CD4-positive, alpha-beta memory T cell (primary cell): ENCODE results near the gene LYPD6B. TPM values are rescaled to one million over a fixed set of nuclear protein-coding genes. Genes with fewer than 3 reads are reported as not detected.

Experiments used
- CTCF ChIA-PET: fragments of 350-600 bp; sonication (Branson Sonifier 250); formaldehyde crosslinking; loops from one replicate; lab custom pipeline; 2021; ENCODE audit warnings: inconsistent platforms; ENCODE audit not compliant: partially characterized antibody; lab: Charles Lee
- POLR2A ChIA-PET: fragments of 350-600 bp; sonication (Branson Sonifier 250); formaldehyde crosslinking; loops from one replicate; lab custom pipeline; 2021; ENCODE audit not compliant: partially characterized antibody; lab: Charles Lee
- DNase-seq, 5 donors: peaks; one replicate each; pipeline versions ENCODE4 v3.0.0 to v3.0.0-alpha.2; 2020 to 2022; ENCODE audit warnings: mixed read lengths in 1 of 5
- H3K27ac ChIP-seq: one replicate; pipeline ENCODE4 v1.7.0; 2013; ENCODE audit warnings: low read depth, low read length
- H3K27me3 ChIP-seq: 2 replicates; pipeline ENCODE4 v1.7.0; 2013; ENCODE audit warnings: mild to moderate bottlenecking, low read length, moderate library complexity; ENCODE audit not compliant: insufficient read depth
- H3K36me3 ChIP-seq: 2 replicates; pipeline ENCODE4 v1.7.0; 2013; ENCODE audit warnings: mild to moderate bottlenecking, low read length, moderate library complexity; ENCODE audit not compliant: insufficient read depth
- H3K4me1 ChIP-seq: 2 replicates; pipeline ENCODE4 v1.7.0; 2013; ENCODE audit warnings: mild to moderate bottlenecking, low read length, moderate library complexity; ENCODE audit not compliant: insufficient read depth
- H3K4me3 ChIP-seq, 2 donors: one replicate each; pipeline ENCODE4 v1.7.0; 2013; ENCODE audit warnings: low read length in 2 of 2, mild to moderate bottlenecking in 1 of 2
- H3K9me3 ChIP-seq, 2 donors: one replicate each; pipeline ENCODE4 v1.7.0; 2013; ENCODE audit warnings: low read length in 2 of 2, control low read depth in 1 of 2; ENCODE audit not compliant: control insufficient read depth in 1 of 2
- H3K27ac Mint-ChIP-seq, 7 donors: one replicate each; pipeline ENCODE4 v1.8.0; 2020 to 2021; ENCODE audit warnings: mixed read lengths in 7 of 7, mild to moderate bottlenecking in 6 of 7, inconsistent platforms in 3 of 7, moderate library complexity in 3 of 7
- H3K27me3 Mint-ChIP-seq, 2 donors: one replicate each; pipeline ENCODE4 v1.8.0; 2020 to 2021; ENCODE audit warnings: mixed read lengths in 2 of 2
- H3K36me3 Mint-ChIP-seq, 2 donors: one replicate each; pipeline ENCODE4 v1.8.0; 2020 to 2021; ENCODE audit warnings: mixed read lengths in 2 of 2, inconsistent platforms in 1 of 2, mild to moderate bottlenecking in 1 of 2
- H3K4me1 Mint-ChIP-seq, 4 donors: one replicate each; pipeline ENCODE4 v1.8.0; 2020 to 2021; ENCODE audit warnings: mixed read lengths in 4 of 4, mild to moderate bottlenecking in 1 of 4
- H3K4me3 Mint-ChIP-seq, 8 donors: one replicate each; pipeline ENCODE4 v1.8.0; 2020 to 2021; ENCODE audit warnings: mixed read lengths in 8 of 8, mild to moderate bottlenecking in 7 of 8, moderate library complexity in 6 of 8, inconsistent platforms in 3 of 8
- H3K9me3 Mint-ChIP-seq, 8 donors: one replicate each; pipeline ENCODE4 v1.8.0; 2020 to 2021; ENCODE audit warnings: mixed read lengths in 8 of 8, mild to moderate bottlenecking in 5 of 8, inconsistent platforms in 3 of 8, moderate library complexity in 1 of 8
- intact Hi-C: fragments of 100-400 bp; cut with micrococcal nuclease; formaldehyde crosslinking; loops from one replicate; pipeline ENCODE4 v1.15.1; 2023
- polyA plus RNA-seq, 2 donors: library from polyadenylated mRNA; unstranded; fragments of 300-500 nt; fragmentation: Illumina TruSeq; gene quantifications; one replicate each; pipeline ENCODE4 v1.2.3, GENCODE V29; 2021
- total RNA-seq, 2 experiments: library from RNA; stranded (reverse); gene quantifications; one replicate each; pipeline ENCODE4 v1.2.3, GENCODE V29; 2021

The LYPD6B gene
- total and polyA plus RNA-seq, 4 experiments from 2014 or later, result not detected

- no peaks in the 10 kb centered on the region for H3K36me3 Mint-ChIP-seq
- H3K9me3 Mint-ChIP-seq, result no peaks in the 10 kb centered on the region
- CTCF ChIA-PET, result no interaction called here
- H3K4me1 Mint-ChIP-seq, result no peaks in the 10 kb centered on the region
- H3K4me3 Mint-ChIP-seq, result no peak overlapping the region
- no peak for DNase-seq
- H3K4me3 ChIP-seq, result no peak overlapping the region
- H3K27ac ChIP-seq, result no peak overlapping the region
- H3K27me3 Mint-ChIP-seq, result peaks cover 9 to 12% of the 10 kb centered on the region in 2 donors
- H3K27ac Mint-ChIP-seq, result no peak overlapping the region
- H3K4me1 ChIP-seq, result no peaks in the 10 kb centered on the region
- POLR2A ChIA-PET, result no interaction called here
- no peaks in the 10 kb centered on the region for H3K36me3 ChIP-seq
- no peaks in the 10 kb centered on the region for H3K27me3 ChIP-seq
- H3K9me3 ChIP-seq, result no peaks in the 10 kb centered on the region
- intact Hi-C loops, result no loop called here
Observed at GRCh38 chr2:149221898-149222297, 183.4 kb downstream of the LYPD6B start.

- no peaks in the 10 kb centered on the region for H3K27me3 ChIP-seq
- H3K36me3 ChIP-seq, result no peaks in the 10 kb centered on the region
- DNase-seq, result no peak
- H3K27ac Mint-ChIP-seq, result no peak overlapping the region
- no peaks in the 10 kb centered on the region for H3K4me1 Mint-ChIP-seq
- intact Hi-C loops, result no loop called here
- H3K27ac ChIP-seq, result no peak overlapping the region
- no peak overlapping the region for H3K4me3 Mint-ChIP-seq
- no peaks in the 10 kb centered on the region for H3K4me1 ChIP-seq
- ChIA-PET CTCF (no interaction called here), POLR2A (no interaction called here)
- H3K4me3 ChIP-seq, result no peak overlapping the region
- no peaks in the 10 kb centered on the region for H3K36me3 Mint-ChIP-seq
- peaks cover 9 to 16% of the 10 kb centered on the region in 2 donors for H3K27me3 Mint-ChIP-seq
- peaks cover 0 to 2% (median 0%) of the 10 kb centered on the region in 8 donors for H3K9me3 Mint-ChIP-seq
- no peaks in the 10 kb centered on the region for H3K9me3 ChIP-seq
Observed at GRCh38 chr2:149223472-149224095, 185.1 kb downstream of the LYPD6B start.

GRCh38 chr2:149224543-149224942, 186.0 kb downstream of the LYPD6B start:
- Histone ChIP-seq H3K27me3 (no peaks in the 10 kb centered on the region), H3K4me3 (no peak overlapping the region), H3K27ac (no peak overlapping the region), H3K9me3 (no peaks in the 10 kb centered on the region), H3K4me1 (no peaks in the 10 kb centered on the region), H3K36me3 (no peaks in the 10 kb centered on the region)
- Mint-ChIP-seq H3K27me3 (peaks cover 13 to 19% of the 10 kb centered on the region in 2 donors), H3K27ac (no peak overlapping the region), H3K4me3 (no peak overlapping the region), H3K4me1 (no peaks in the 10 kb centered on the region), H3K36me3 (no peaks in the 10 kb centered on the region), H3K9me3 (peaks cover 0 to 2% (median 0%) of the 10 kb centered on the region in 8 donors)
- ChIA-PET CTCF (no interaction called here), POLR2A (no interaction called here)
- intact Hi-C loops, result no loop called here
- DNase-seq, result no peak

- CTCF ChIA-PET, result interaction anchor here (0.6 kb wide), 1 partner anchor 62 kb away, joined by 3 read pairs; no protein-coding TSS in a partner anchor
- H3K27ac ChIP-seq, result no peak overlapping the region
Observed at GRCh38 chr2:149225446-149225845, 186.9 kb downstream of the LYPD6B start.

GRCh38 chr2:149226790-149227189, 188.3 kb downstream of the LYPD6B start:
- H3K36me3 ChIP-seq, result no peaks in the 10 kb centered on the region
- H3K27me3 ChIP-seq, result no peaks in the 10 kb centered on the region
- no peak overlapping the region for H3K27ac ChIP-seq
- Mint-ChIP-seq H3K4me1 (no peaks in the 10 kb centered on the region), H3K27me3 (peaks cover 19 to 21% of the 10 kb centered on the region in 2 donors), H3K36me3 (no peaks in the 10 kb centered on the region), H3K27ac (no peak overlapping the region), H3K4me3 (no peak overlapping the region), H3K9me3 (peaks cover 0 to 2% (median 0%) of the 10 kb centered on the region in 8 donors)
- H3K9me3 ChIP-seq, result no peaks in the 10 kb centered on the region
- intact Hi-C loops, result no loop called here
- H3K4me3 ChIP-seq, result no peak overlapping the region
- ChIA-PET POLR2A (no interaction called here), CTCF (no interaction called here)
- no peaks in the 10 kb centered on the region for H3K4me1 ChIP-seq
- DNase-seq, result no peak

More at GRCh38 chr2:149225446-149225845, 186.9 kb downstream of the LYPD6B start:
- Histone ChIP-seq H3K36me3 (no peaks in the 10 kb centered on the region), H3K4me3 (no peak overlapping the region), H3K27me3 (no peaks in the 10 kb centered on the region), H3K9me3 (no peaks in the 10 kb centered on the region), H3K4me1 (no peaks in the 10 kb centered on the region)
- no peak overlapping the region for H3K4me3 Mint-ChIP-seq
- H3K36me3 Mint-ChIP-seq, result no peaks in the 10 kb centered on the region
- POLR2A ChIA-PET, result no interaction called here
- H3K9me3 Mint-ChIP-seq, result peaks cover 0 to 2% (median 0%) of the 10 kb centered on the region in 8 donors
- intact Hi-C loops, result no loop called here
- no peak for DNase-seq
- H3K4me1 Mint-ChIP-seq, result no peaks in the 10 kb centered on the region
- no peak overlapping the region for H3K27ac Mint-ChIP-seq
- H3K27me3 Mint-ChIP-seq, result peaks cover 18 to 19% of the 10 kb centered on the region in 2 donors

GRCh38 chr2:149235816-149236375, 197.4 kb downstream of the LYPD6B start:
- Mint-ChIP-seq H3K27ac (no peak overlapping the region), H3K36me3 (no peaks in the 10 kb centered on the region)
- CTCF ChIA-PET, result no interaction called here

GRCh38 chr2:149236410-149236809, 197.9 kb downstream of the LYPD6B start:
- no peaks in the 10 kb centered on the region for H3K4me1 Mint-ChIP-seq
- Histone ChIP-seq H3K4me1 (no peaks in the 10 kb centered on the region), H3K27me3 (no peaks in the 10 kb centered on the region), H3K27ac (no peak overlapping the region), H3K9me3 (no peaks in the 10 kb centered on the region), H3K4me3 (no peak overlapping the region), H3K36me3 (no peaks in the 10 kb centered on the region)
- peaks cover 0 to 2% (median 0%) of the 10 kb centered on the region in 8 donors for H3K9me3 Mint-ChIP-seq
- no peak overlapping the region for H3K27ac Mint-ChIP-seq
- no peak overlapping the region for H3K4me3 Mint-ChIP-seq
- POLR2A ChIA-PET, result no interaction called here
- CTCF ChIA-PET, result no interaction called here
- no peak for DNase-seq
- peaks cover 2 to 9% of the 10 kb centered on the region in 2 donors for H3K27me3 Mint-ChIP-seq
- H3K36me3 Mint-ChIP-seq, result no peaks in the 10 kb centered on the region
- intact Hi-C loops, result no loop called here

More at GRCh38 chr2:149235816-149236375, 197.4 kb downstream of the LYPD6B start:
- Mint-ChIP-seq H3K4me1 (no peaks in the 10 kb centered on the region), H3K27me3 (peaks cover 2 to 12% of the 10 kb centered on the region in 2 donors), H3K4me3 (no peak overlapping the region), H3K9me3 (peaks cover 0 to 2% (median 0%) of the 10 kb centered on the region in 8 donors)
- Histone ChIP-seq H3K4me3 (no peak overlapping the region), H3K36me3 (no peaks in the 10 kb centered on the region), H3K4me1 (no peaks in the 10 kb centered on the region), H3K27me3 (no peaks in the 10 kb centered on the region), H3K9me3 (no peaks in the 10 kb centered on the region), H3K27ac (no peak overlapping the region)
- POLR2A ChIA-PET, result no interaction called here
- DNase-seq, result no peak
- intact Hi-C loops, result no loop called here
